Astrocyte of the hippocampus (primary cell): Measurements from ENCODE around the gene SNRPD2.
"Not testable (repeated sequence)": the region's sequence is repeated elsewhere in the genome, so short reads cannot be mapped to it uniquely, and the experiment has no call there.

ENCODE experiments used
- DNase-seq: peaks from one replicate; pipeline ENCODE4 v3.0.0; 2011; ENCODE audit warnings: low read depth, low spot score

The SNRPD2 gene

DNA sequence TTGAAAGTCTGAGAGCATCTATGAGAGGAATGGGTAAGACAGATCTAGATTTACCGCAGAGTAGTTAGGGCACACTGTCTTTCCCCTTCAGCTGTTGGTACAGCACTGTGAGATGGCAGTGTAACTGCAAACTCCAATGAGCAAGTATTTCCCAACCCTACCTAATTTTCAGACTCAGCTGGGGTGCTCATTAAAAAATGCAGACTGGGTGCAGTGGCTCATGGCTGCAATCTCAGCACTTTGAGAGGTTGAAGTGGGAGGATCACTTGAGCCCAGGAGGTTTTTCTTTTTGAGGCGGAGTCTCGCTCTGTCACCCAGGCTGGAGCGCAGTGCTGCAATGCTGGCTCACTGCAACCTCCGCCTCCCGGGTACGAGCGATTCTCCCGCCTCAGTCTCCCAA is 13.4 kb upstream of the SNRPD2 start:
- DNase-seq: no peak

DNA sequence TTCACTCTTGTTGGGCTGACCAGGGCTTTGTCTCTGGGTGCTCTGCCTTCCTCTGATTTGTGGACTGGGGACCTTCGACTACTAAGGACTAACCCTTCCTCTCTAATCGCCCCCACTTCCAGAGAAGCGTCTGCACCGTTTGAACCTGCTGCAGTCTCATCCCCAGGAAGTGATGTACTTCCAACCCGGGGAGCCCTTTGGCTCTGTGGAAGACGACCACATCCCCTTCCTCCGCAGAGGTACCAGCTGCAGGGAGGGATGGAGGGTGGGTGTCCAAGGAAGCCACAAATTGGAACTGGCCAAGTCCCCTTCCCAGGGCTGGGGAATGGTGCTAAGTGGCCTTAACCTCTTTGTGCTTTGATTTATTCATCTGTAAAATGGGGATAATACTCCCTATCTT is 9.9 kb upstream of the SNRPD2 start:
- DNase-seq: no peak

DNA sequence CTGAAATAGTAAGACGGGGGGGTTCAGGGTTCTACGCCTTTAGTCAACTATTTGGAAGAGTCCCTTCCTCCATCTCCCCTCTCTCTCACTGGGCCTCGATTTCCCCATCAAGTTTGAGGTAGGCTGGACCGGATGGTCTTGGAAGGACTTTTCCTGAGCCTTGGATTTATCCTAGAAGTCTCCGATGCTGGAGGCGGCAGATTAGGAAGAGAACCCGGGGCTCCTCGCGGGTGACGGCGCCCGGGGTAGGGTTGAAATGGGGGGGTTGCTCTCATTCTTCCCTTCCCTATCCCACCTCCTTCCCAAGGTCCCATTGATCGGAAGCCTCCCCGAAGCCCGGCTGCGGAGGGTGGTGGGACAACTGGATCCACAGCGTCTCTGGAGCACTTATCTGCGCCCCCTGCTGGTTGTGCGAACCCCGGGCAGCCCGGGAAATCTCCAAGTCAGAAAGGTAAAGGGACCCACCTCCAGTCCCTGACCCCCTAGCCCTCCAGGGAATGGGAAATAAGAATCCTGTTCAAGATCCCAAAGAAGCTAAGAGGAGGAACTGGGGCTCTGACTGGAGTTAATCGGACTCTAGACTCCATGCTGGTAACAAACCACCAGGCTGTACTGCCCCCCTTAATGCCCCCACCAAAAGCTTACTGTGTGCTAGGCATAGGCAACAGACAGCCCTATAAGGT is 1.5 kb upstream of the SNRPD2 start:
- DNase-seq: peak; percentile 86

DNA sequence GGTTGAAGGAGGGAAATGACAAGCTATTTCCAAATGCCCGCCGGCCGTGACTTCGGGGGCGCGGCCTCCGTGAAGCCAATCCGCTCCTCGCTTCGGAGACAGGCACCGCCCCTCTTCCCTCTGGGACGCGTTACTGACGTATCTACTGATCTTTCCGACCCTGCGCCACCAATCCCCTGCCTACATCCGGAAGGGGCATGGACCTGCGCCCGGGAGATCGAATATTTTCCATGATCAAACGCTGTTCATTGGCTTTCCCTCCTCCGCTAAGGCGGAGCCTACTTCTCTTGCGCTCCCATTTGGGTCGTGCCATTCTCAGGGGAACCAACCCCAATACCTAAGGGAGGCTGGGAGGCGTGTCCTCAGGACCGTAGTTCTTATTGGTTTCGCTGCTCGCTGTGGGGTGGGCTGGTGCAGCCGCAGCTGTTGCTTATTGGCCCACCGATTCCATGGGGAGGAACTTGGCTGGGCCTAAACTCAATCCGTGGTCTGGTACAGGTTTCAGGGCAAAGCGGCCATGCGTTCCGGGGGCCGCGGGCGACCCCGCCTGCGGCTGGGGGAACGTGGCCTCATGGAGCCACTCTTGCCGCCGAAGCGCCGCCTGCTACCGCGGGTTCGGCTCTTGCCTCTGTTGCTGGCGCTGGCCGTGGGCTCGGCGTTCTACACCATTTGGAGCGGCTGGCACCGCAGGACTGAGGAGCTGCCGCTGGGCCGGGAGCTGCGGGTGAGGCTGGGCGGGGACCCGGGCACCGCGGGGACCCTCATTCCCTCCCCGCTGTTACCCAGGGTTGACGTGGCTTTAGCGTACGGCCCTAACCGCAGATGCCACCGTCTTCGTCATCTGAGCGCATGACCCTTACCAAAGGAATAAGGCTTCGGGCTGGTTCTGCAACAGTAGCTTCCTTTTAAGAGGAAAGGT is 693 bp upstream of the SNRPD2 start, which contains the start of gene QPCTL:
Gene QPCTL (plus strand): TSS at position 480 of the 919 bp plus-strand sequence. CDS start 38 bp downstream, at position 518.
- peak; percentile 99 for DNase-seq

DNA sequence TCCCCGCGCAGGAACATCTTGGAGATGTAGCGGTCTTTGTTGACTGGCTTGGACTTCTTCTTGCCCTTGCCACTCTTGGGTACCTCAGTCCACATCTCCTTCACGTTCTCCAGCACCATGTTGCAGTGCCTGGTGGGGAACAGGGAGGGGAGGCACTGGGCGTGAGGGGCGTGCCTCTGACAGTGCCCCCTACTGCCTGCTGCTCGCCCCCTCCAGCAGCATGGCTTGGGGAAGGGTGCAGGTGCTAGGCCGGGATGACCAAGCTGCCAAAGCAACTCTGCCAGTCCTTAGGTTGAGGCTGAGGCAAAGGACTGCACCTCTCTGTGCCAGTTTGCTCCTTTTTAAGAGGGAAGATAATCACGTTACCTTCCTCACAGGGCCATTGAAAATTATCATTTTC is 4.2 kb downstream of the SNRPD2 start:
- DNase-seq: no peak

DNA sequence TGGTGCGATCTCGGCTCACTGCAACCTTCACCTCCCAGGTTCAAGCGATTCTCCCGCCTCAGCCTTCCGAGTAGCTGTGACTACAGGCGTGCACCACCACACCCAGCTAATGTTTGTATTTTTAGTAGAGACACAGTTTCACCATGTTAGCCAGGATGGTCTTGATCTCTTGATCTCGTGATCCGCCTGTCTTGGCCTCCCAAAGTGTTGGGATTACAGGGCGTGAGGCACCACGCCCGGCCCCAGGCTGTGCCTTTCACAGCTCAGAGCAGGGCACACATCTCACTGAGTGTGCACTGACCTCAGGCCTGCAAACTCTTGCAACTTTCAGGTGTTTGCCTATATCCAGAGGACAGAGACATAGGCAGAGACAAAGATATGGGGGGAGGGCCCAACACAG is 6.7 kb downstream of the SNRPD2 start:
- DNase-seq: not testable (repeated sequence)

DNA sequence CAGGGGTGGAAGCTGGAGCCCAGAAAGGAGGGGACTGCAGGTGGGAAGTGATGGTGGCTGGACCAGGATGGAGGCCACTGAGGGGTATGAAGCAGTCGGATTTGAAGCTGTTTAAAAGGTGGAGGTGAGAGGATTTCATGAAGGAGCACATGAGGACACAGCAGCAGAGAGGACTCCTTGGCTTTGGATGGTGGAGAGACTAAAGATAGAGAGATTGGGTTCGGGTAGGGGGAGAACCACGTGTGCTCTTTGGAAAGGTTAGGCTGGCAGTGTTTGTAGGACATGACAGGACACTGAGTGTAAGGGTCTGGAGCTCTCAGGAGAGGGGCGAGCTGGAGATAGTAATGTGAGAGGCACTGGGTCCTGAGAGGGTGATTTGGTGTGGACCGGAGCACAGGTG is 8.8 kb downstream of the SNRPD2 start:
- DNase-seq: no peak

DNA sequence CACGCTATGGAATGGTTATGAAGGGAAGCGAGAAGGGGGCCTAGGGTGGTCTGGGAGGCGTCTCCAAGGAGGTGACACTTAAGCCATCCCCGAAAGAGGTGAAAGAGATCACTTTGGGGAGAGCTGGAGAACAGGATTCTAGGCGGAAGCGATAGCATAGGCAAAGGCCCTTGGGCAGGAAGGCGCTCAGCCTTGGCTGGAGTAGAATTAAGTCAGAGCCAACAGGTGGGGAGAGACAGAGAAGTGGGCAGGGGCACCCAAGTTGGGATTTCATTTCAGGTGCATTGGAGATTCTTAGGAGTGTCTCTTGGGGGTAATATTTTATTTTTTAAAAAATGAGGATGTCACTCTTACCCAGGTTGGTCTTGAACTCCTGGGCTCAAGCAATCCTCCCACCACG is 9.6 kb downstream of the SNRPD2 start:
- no peak for DNase-seq

DNA sequence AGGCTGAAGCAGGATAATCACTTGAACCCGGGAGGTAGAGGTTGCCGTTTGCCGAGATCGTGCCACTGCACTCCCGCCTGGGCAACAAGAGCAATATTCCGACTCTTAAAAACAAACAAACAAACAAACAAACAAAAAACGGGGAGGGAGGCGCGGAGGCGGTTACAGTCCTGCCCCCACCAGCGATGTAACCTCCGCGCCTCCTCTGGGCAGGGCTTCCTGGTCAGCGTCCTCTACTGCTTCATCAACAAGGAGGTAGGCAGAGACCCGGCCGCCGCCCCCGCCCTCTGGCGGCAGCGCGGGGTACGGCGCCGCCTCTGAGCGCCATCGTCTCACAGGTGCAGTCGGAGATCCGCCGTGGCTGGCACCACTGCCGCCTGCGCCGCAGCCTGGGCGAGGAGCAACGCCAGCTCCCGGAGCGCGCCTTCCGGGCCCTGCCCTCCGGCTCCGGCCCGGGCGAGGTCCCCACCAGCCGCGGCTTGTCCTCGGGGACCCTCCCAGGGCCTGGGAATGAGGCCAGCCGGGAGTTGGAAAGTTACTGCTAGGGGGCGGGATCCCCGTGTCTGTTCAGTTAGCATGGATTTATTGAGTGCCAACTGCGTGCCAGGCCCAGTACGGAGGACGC is 10.2 kb downstream of the SNRPD2 start:
- peak; percentile 93 for DNase-seq

DNA sequence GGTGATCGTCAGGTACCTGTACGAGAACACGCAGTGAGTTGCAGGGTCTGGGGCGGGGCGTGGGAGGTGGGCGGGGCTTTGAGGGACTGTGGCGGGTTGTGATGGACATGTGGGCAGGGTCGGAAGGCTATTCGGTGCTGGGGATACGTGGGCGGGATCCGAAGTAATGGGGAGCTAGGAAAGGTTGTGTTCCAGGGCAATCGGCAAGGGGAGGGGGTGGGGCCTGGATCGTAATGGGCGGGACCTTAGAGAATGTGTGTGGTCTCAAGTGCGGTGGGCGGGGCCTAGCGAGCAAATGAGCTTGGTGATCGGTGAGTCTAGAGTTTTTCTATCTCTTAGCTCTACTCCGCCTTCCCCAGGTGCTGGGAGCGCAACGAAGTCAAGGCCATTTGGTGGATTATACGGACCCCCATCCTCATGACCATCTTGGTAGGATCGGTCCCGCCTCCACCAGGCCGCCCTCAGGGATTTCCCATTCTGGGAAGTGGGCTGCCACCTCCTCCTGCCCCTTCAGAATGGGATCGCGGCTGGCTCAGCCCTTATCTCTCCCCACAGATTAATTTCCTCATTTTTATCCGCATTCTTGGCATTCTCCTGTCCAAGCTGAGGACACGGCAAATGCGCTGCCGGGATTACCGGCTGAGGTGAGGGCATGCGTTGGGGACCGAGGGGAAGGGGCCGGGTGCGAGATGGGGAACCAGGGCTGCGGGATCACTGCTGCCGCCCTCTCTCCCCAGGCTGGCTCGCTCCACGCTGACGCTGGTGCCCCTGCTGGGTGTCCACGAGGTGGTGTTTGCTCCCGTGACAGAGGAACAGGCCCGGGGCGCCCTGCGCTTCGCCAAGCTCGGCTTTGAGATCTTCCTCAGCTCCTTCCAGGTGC is 14.2 kb downstream of the SNRPD2 start:
- DNase-seq: peak; percentile 79

DNA sequence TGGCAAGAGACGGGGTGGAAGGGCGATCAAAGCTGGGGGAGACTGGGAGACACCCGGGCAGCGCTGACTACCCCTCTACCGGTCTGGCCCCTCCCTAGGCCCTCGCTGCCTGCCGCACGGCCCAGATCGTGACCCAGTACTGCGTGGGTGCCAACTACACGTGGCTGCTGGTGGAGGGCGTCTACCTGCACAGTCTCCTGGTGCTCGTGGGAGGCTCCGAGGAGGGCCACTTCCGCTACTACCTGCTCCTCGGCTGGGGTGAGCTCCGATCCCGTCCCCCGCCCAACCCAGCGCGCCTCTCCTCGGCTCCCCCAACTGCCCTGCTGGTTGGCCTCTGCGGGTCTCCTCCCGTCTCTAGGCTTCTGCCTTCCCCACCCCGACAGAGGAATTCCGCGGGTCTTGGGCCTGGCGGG is 14.9 kb downstream of the SNRPD2 start:
- DNase-seq: no peak

DNA sequence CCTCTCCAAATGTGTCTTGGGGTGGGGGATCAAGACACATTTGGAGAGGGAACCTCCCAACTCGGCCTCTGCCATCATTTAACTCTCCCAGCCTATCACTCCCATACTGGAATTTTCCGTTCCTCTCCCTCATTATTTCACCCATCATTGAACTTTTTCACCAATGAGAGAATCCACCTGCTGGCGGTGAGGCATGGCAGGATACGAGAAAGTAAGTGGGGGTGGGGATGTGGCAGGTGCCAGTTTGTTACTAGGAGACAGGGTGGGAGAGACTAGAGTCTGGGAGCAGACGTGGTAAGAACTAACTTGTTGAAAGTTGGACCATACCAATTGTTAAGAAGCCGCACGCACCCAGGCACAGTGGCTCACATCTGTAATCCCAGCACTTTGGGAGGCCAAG is 16.8 kb downstream of the SNRPD2 start:
- DNase-seq: no peak

DNA sequence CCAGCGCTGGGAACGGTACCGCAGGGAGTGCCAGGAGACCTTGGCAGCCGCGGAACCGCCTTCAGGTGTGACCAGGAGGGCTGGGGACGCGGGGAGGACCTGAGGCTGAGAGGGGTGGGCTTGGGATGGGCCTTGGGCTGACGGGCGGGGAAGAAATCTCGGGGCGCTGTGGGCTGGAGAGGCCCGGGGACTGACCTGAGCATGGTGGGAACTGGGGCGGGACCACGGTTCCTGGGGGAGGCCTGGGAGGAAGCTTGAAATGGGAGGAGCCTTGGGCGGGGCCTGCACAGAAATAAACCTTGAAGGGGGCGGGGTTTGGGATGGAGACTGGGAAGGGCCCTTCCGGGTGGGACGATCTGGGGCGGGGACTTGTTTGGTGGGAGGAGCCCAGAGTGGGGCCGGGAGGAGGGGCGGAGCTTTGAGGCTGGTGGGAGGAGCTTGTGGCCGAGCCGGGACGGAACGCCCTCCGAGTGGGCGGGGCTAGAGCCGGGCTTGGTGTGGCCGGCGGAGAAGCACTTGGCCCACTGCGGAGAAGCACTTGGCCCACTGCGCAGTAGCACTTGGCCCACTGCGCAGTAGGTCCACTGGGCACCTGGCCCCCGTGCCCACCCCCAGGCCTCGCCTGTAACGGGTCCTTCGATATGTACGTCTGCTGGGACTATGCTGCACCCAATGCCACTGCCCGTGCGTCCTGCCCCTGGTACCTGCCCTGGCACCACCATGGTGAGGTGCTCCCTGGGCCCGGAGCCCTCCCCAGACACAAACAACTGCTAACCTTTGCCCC is 20.9 kb downstream of the SNRPD2 start:
- peak; percentile 66 for DNase-seq

DNA sequence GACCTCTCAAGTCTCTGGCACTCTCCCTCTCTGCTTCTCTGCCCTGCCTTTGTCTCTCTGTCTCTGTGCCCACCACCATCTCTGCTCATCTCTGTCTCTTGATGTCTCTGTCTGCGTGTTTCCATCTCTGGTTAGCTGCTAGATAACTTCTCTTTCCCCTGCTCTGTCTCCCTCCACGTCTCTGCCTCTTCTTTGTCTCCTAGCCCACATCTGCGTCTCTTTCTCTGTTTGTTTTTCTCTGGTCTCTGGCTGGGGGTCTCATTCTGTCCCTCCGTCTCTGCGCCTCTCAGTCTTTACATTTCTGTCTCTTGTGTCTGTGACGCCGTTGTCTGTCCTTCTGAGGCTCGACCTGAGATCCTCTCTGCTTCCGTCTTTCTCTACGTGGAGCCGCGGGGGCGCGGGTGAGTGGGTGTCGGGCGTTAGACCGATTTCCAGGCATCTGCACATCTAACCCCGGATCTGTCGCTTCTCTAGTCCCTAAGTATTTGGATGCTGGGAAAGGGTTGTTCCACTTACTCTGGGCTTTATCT is 23.3 kb downstream of the SNRPD2 start:
- no peak for DNase-seq

DNA sequence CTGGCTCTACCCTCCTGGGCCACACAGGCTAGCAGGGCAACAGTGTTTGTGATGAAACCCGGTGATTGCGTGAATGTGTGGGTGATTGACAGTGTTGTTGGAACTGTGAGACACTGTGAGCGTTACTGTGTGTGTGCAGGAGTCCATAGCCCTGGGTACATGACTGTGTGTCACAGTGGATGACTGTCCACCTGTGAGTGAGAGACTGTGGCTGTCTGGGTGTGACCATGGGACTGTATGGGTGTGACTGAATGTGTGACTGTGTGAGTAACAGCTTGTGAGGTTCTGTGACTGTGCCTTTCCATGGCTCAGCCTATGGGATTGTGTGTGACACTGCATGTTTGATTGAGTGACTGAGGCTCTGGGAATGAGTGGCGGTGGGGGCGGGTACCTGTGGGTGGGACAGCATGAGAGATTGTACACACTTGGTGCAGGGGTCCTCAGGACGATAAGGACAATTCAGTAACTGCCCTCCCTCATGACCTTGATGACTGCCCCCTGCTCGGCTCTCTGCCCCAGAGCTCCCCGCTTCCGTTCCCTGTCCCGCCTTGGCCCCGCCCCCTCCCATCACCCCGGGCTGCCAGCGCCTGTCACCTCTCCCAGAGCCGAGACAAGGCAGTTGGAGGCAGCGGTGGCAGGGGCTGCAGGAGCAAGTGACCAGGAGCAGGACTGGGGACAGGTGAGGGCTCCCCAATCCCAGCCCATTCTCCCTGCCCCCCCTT is 24.0 kb downstream of the SNRPD2 start, which contains the start of gene GIPR:
Gene GIPR (plus strand): TSS at position 602 of the 722 bp plus-strand sequence. CDS start 1,300 bp downstream, outside the sequence.
- DNase-seq: peak; percentile 24

DNA sequence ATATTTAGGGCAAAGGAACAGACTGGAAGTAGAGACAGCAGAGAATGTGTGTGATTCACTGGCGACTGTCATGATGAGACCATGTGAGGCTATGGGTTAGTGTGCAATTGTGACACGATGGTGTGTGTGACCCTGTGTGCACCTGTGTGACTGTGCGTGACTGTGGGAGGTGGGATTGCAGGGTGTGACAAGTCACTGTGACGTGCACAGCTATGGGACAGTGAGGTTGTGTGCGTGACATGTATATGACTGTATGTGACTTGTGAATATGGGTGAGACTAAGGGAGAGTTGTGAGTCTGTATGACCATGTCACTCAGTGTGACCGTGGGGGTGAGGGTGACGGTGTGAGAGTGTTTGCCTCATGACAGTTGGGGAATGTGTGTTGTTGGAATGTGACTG is 27.2 kb downstream of the SNRPD2 start:
- no peak for DNase-seq

DNA sequence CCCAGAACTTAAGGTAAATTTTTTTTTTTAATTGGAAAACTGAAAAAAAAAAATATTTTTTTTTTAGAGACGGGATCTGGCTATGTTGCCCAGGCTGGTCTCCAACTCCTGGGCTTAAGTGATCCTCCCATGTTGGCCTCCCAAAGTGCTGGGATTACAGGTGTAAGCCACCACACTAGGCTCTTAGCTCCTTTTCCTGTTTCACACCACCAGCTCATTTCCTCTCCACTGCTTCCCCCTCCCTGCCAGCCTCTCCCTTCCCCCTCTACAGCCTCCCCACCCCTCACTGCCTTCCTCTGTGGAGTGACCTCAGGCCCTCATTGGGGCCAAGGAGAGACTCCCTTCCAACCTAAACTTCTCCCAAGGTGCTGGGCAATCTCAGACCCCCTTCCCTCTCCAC is 28.0 kb downstream of the SNRPD2 start:
- DNase-seq: no peak

DNA sequence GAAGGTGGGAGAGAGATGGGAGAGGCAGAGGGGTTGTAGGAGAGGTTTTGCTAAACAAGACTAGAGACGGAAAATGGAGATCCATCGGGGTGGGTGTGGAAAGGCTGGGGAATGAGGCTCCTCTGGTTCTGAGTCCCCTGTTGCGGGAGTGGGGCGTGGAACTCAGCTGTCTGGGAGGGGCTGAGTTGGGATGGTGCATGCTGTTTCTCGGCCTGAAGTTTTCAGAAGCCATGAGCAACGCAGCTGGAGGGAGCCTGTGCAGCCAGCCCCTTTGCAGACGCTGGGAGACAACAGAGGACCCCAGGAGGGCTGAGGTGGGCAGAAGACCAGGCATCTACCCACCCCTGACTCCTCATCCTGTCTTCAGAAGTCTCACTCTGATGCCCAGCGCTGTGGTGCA is 31.1 kb downstream of the SNRPD2 start:
- DNase-seq: no peak

DNA sequence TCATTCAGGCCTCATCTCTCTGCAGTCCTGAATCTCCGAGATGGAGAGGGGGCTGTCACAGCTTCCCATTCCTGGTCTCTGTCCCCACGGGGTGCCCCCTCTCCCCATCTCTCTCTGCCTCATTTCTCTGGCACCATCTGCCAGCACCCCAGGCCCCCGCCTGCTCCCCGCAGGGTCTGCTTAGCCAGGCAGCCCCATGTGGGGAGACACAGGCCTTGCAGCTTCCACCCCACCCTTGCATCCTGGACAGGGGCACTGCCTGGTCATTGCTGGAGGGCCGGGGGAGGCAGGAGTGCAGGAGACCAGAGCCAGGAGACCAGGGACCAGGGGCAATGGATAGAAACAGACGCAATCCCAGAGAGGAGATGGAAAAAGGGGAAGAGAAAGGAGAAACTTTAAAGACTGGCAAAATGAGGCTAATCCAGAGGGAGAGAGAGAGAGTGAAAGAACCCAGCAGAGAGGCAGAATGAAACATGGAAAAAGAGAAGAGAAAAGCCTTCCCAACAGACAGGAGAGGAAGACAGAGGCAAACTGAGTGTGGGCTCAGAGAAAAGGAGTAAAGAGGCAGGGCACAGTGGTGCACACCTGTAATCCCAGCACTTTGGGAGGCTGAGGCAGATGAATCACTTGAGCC is 32.5 kb downstream of the SNRPD2 start:
- DNase-seq: no peak
